Astrocyte of the spinal cord (primary cell): ENCODE measurements around the gene EPHA3.
A peak's percentile ranks its signal among the peaks of the same experiment; 100 is the strongest.

Experiments
- DNase-seq: peaks from one replicate; pipeline ENCODE4 v3.0.0; 2011; ENCODE audit warnings: low read depth, low spot score
- H3K4me3 ChIP-seq: 2 replicates; pipeline ENCODE4 v1.5.1; 2011; ENCODE audit warnings: low read depth, mild to moderate bottlenecking, low read length, moderate library complexity
- CTCF ChIP-seq: IDR thresholded peaks from 2 replicates; pipeline ENCODE4 v1.5.1; 2012; ENCODE audit warnings: low read depth, mild to moderate bottlenecking, low read length, inconsistent platforms
- in situ Hi-C: cut with HindIII; loops from 2 replicates; pipeline ENCODE4 v1.10.0; 2017; ENCODE audit warnings: low sequenced_read_pairs

The EPHA3 gene

GRCh38 chr3:89504432-89504831 lies 397.0 kb downstream of the EPHA3 start:
- no peak for DNase-seq
- in situ Hi-C loops: no loop called here
- H3K4me3 ChIP-seq: no peak overlapping the region
- TF ChIP-seq CTCF: no peak

GRCh38 chr3:89506462-89507103 lies 399.2 kb downstream of the EPHA3 start:
- no peak for TF ChIP-seq CTCF
- in situ Hi-C loops: no loop called here
- no peak for DNase-seq
- no peak overlapping the region for H3K4me3 ChIP-seq

- H3K4me3 ChIP-seq: no peak overlapping the region
- TF ChIP-seq CTCF: no peak
- DNase-seq: no peak
- in situ Hi-C loops: no loop called here
Measured at GRCh38 chr3:89521328-89521727, 413.9 kb downstream of the EPHA3 start.

GRCh38 chr3:89522155-89522554 lies 414.7 kb downstream of the EPHA3 start:
- H3K4me3 ChIP-seq: no peak overlapping the region
- in situ Hi-C loops: no loop called here
- no peak for DNase-seq
- no peak for TF ChIP-seq CTCF

- in situ Hi-C loops: no loop called here
Measured at GRCh38 chr3:89525609-89526008, 418.2 kb downstream of the EPHA3 start.

GRCh38 chr3:89527736-89528305 lies 420.4 kb downstream of the EPHA3 start:
- in situ Hi-C loops: no loop called here
- DNase-seq: peak; percentile 8
- peak; percentile 2 for TF ChIP-seq CTCF
- H3K4me3 ChIP-seq: no peak overlapping the region

More at GRCh38 chr3:89525609-89526008, 418.2 kb downstream of the EPHA3 start:
- DNase-seq: no peak
- no peak overlapping the region for H3K4me3 ChIP-seq
- TF ChIP-seq CTCF: no peak
